Activated naive CD8-positive, alpha-beta T cell treated with anti-CD3 and anti-CD28 coated beads for 36 hours (primary cell): ENCODE measurements around the gene FAM83F. TPM values are rescaled to one million over a fixed set of nuclear protein-coding genes. Genes with fewer than 3 reads are reported as not detected.
"Not testable (repeated sequence)": the region's sequence is repeated elsewhere in the genome, so short reads cannot be mapped to it uniquely, and the experiment has no call there.

Experiments
- DNase-seq: peaks from one replicate; pipeline ENCODE4 v3.0.0; 2021
- H3K27ac Mint-ChIP-seq: one replicate; pipeline ENCODE4 v1.8.0; 2022; ENCODE audit warnings: mild to moderate bottlenecking, moderate library complexity, mixed read lengths
- H3K27me3 Mint-ChIP-seq: one replicate; pipeline ENCODE4 v1.8.0; 2022; ENCODE audit warnings: mild to moderate bottlenecking, mixed read lengths
- H3K36me3 Mint-ChIP-seq: one replicate; pipeline ENCODE4 v1.8.0; 2021; ENCODE audit warnings: mild to moderate bottlenecking, mixed read lengths
- H3K4me1 Mint-ChIP-seq: one replicate; pipeline ENCODE4 v1.8.0; 2021; ENCODE audit warnings: mixed read lengths
- H3K4me3 Mint-ChIP-seq: one replicate; pipeline ENCODE4 v1.8.0; 2022; ENCODE audit warnings: mild to moderate bottlenecking, moderate library complexity, mixed read lengths
- H3K9me3 Mint-ChIP-seq: one replicate; pipeline ENCODE4 v1.8.0; 2022; ENCODE audit warnings: mixed read lengths
- total RNA-seq, 2 experiments: library from RNA; stranded (reverse); gene quantifications; one replicate each; pipeline ENCODE4 v1.2.3, GENCODE V29; 2021

The FAM83F gene
- 1 to 10 TPM; 3.4 to 3.6 TPM for total RNA-seq

DNA sequence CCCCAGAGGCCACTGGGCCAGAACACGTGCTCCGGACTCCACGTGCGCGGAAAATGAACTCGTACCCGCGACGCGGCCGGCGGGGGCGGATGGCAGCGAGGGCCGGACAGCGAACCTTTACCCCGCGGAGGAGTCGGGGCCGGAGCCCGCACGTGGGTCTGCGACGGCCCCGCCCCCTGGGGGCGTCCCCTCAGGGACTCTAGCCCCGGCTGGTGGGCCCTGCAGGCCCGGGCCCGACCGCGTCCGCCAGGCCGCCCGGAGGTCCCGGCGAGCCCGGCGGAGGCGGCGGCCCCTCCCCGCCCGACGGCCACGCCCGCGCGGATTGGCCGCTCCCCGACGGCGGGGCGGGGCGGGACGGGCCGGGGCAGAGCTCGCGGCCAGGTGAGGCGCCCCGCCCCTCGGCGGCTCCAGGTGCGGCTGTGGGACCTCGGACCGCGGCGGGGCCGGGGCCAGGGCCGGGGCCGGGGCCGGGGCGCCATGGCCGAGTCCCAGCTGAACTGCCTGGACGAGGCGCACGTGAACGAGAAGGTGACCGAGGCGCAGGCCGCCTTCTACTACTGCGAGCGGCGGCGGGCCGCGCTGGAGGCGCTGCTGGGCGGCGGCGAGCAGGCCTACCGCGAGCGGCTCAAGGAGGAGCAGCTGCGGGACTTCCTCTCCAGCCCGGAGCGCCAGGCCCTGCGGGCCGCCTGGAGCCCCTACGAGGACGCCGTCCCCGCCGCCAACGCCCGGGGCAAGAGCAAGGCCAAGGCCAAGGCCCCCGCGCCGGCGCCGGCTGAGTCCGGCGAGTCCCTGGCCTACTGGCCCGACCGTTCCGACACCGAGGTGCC lies at the start of gene FAM83F:
Gene FAM83F, plus strand, starts transcription at position 389 of the 827 bp plus-strand sequence. Its CDS starts 89 bp downstream, at position 478.
- Mint-ChIP-seq H3K36me3 (no peaks in the 10 kb centered on the region), H3K4me3 (peak within 1 kb of the TSS; percentile 35), H3K4me1 (peaks cover 13% of the 10 kb centered on the region), H3K27me3 (peaks cover 5% of the 10 kb centered on the region), H3K9me3 (no peaks in the 10 kb centered on the region), H3K27ac (peak within 1 kb of the TSS; percentile 84)
- peak; percentile 68 for DNase-seq

GRCh38 chr22:39946126-39946502 lies 48.6 kb upstream of the FAM83F start:
- Mint-ChIP-seq H3K9me3 (no peaks in the 10 kb centered on the region), H3K4me1 (peaks cover 100% of the 10 kb centered on the region), H3K36me3 (peaks cover 56% of the 10 kb centered on the region), H3K4me3 (no peak overlapping the region), H3K27ac (peak overlapping the region; percentile 95), H3K27me3 (no peaks in the 10 kb centered on the region)
- DNase-seq, result no peak

GRCh38 chr22:39946503-39947219 lies 48.1 kb upstream of the FAM83F start:
- Mint-ChIP-seq H3K9me3 (no peaks in the 10 kb centered on the region), H3K4me1 (peaks cover 100% of the 10 kb centered on the region), H3K27me3 (no peaks in the 10 kb centered on the region), H3K27ac (peak overlapping the region; percentile 95), H3K4me3 (peak overlapping the region; percentile 64), H3K36me3 (peaks cover 59% of the 10 kb centered on the region)
- no peak for DNase-seq

GRCh38 chr22:39947220-39948216 lies 47.2 kb upstream of the FAM83F start:
- Mint-ChIP-seq H3K4me3 (peak overlapping the region; percentile 64), H3K4me1 (peaks cover 99% of the 10 kb centered on the region), H3K36me3 (peaks cover 61% of the 10 kb centered on the region), H3K9me3 (no peaks in the 10 kb centered on the region), H3K27me3 (no peaks in the 10 kb centered on the region), H3K27ac (peak overlapping the region; percentile 95)
- DNase-seq, result no peak

DNA sequence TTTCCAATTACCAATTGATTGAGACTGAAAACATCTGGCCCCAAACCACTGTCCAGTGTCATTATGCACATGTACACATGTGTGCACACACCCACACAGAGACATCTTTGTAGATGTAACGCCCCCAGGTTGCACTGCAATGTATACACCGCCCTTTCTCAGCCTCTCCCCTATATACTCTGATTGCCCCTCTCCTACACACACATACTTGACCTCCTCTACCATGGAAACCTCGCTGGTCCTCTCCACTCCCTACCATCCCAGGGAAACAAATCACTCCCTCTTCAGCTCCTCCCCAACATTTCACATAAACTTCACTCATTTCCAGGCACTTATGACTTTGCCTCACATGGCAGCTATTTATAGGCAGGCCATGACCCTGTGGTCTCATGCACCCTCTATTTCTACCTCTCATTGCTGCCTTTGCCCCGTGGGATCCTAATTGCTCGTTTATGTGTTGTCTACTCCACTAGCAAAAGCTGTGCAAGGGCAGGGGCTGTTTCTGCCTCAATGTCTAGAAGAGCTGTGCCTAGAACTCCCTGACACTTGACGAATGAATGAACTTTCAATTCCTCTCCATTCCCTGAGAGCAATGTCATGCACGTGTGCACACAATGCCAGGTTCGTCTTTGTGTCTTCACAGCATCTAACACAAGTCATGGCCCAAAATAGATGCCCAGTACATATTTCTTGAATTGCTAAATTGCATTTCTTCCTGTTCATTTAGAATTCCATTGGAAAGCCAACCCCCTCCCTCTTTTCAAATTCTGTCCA lies 44.6 kb upstream of the FAM83F start:
- H3K4me1 Mint-ChIP-seq, result peaks cover 95% of the 10 kb centered on the region
- no peak overlapping the region for H3K4me3 Mint-ChIP-seq
- DNase-seq, result no peak
- no peaks in the 10 kb centered on the region for H3K27me3 Mint-ChIP-seq
- peaks cover 74% of the 10 kb centered on the region for H3K36me3 Mint-ChIP-seq
- peak overlapping the region; percentile 88 for H3K27ac Mint-ChIP-seq
- no peaks in the 10 kb centered on the region for H3K9me3 Mint-ChIP-seq

- not testable (repeated sequence) for H3K27me3 Mint-ChIP-seq, DNase-seq, H3K9me3 Mint-ChIP-seq
- peak overlapping the region; percentile 88 for H3K27ac Mint-ChIP-seq
- H3K4me1 Mint-ChIP-seq, result peaks cover 88% of the 10 kb centered on the region
- H3K4me3 Mint-ChIP-seq, result peak overlapping the region; percentile 60
- H3K36me3 Mint-ChIP-seq, result peaks cover 78% of the 10 kb centered on the region
Measured at GRCh38 chr22:39951603-39952293, 43.0 kb upstream of the FAM83F start.

GRCh38 chr22:39952347-39952746 lies 42.4 kb upstream of the FAM83F start:
- Mint-ChIP-seq H3K4me3 (peak overlapping the region; percentile 60), H3K27me3 (no peaks in the 10 kb centered on the region), H3K36me3 (peaks cover 79% of the 10 kb centered on the region), H3K4me1 (peaks cover 88% of the 10 kb centered on the region), H3K27ac (peak overlapping the region; percentile 88), H3K9me3 (no peaks in the 10 kb centered on the region)
- no peak for DNase-seq

GRCh38 chr22:39953101-39953500 lies 41.7 kb upstream of the FAM83F start:
- H3K27me3 Mint-ChIP-seq, result no peaks in the 10 kb centered on the region
- no peak overlapping the region for H3K4me3 Mint-ChIP-seq
- H3K9me3 Mint-ChIP-seq, result no peaks in the 10 kb centered on the region
- peak overlapping the region; percentile 88 for H3K27ac Mint-ChIP-seq
- H3K36me3 Mint-ChIP-seq, result peaks cover 83% of the 10 kb centered on the region
- H3K4me1 Mint-ChIP-seq, result peaks cover 86% of the 10 kb centered on the region
- DNase-seq, result no peak

DNA sequence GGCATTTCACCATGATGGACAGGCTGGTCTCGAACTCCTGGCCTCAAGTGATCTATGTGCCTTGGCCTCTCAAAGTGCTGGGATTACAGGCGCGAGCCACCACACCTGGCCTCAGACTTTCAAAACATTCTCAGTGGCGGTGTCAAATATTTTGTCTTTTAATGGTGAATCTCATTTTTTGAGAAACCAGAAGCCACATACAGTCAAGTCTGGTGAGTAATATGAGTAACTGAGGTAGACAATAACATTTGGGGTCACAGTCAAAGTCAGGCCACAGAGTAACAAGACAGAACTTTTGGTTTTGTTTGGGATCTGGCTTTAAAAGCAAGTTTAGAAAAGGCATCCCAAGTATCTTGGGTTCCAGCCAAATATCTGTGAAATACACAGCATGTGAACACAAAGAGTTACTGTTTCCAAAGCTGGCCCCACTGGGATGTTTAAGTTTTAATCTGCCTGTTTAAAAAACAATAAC lies 40.1 kb upstream of the FAM83F start:
- no peak for DNase-seq
- Mint-ChIP-seq H3K27ac (peak overlapping the region; percentile 88), H3K4me1 (peaks cover 86% of the 10 kb centered on the region), H3K9me3 (no peaks in the 10 kb centered on the region), H3K27me3 (no peaks in the 10 kb centered on the region), H3K4me3 (no peak overlapping the region), H3K36me3 (peaks cover 86% of the 10 kb centered on the region)

DNA sequence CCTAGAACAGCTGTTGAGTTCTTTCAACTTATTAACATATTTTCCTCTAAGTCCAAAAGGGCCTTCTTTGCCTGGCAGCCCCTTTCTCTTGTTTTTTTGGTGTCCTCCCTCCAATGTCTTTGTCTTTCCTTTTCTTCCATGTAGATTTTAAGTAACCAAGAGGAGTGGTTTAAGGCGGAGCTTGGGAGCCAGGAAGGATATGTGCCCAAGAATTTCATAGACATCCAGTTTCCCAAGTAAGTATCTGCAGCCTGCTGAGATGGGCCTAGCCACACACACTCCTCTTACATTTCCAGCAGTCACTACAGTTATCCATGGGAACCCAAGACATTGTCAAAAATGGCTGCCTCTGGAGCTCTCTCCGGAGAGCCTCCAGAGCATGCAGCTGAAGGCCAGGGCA lies 39.1 kb upstream of the FAM83F start:
- Mint-ChIP-seq H3K4me1 (peaks cover 86% of the 10 kb centered on the region), H3K27ac (peak overlapping the region; percentile 66), H3K27me3 (no peaks in the 10 kb centered on the region), H3K4me3 (no peak overlapping the region), H3K9me3 (no peaks in the 10 kb centered on the region), H3K36me3 (peaks cover 86% of the 10 kb centered on the region)
- DNase-seq, result no peak

DNA sequence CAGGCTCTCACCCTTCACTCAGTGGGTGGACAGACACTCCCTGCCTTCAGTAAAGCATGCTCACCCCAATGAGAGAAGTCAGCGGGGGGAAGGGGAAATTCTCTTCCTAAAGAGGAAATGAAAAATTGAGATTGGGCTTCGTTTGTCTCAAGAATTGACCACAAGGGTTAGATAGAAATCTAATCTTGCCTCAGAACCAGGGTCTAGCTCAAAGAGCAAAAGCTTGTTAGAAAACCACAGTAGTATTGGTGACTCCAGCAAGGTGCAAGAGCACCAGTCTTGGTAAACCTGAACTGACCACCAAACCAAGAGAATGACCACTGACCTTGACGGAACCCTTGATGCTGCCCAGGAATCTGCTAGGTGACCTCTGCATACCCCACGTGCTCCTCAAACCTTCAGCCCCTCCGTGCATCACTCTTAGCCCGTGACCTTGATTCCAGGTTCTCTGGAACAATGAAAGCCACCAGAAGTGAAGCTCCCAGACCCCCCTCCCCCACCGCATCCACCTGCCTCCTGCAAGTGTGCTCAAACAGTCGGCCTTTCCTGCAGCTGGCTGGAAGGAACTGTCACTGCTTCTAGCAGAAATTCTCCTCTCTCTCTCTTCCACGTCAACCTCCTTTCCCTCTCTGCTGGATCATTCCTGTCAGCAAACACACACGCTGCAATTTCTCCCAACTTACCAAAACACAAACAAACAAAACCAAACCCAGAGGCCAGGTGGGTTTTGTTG lies 37.7 kb upstream of the FAM83F start:
- Mint-ChIP-seq H3K4me3 (no peak overlapping the region), H3K36me3 (peaks cover 86% of the 10 kb centered on the region), H3K4me1 (peaks cover 85% of the 10 kb centered on the region), H3K27me3 (no peaks in the 10 kb centered on the region), H3K27ac (peak overlapping the region; percentile 55), H3K9me3 (peaks cover 3% of the 10 kb centered on the region)
- no peak for DNase-seq

- Mint-ChIP-seq H3K4me3 (peak overlapping the region; percentile 52), H3K36me3 (peaks cover 80% of the 10 kb centered on the region), H3K27ac (peak overlapping the region; percentile 81), H3K4me1 (peaks cover 83% of the 10 kb centered on the region), H3K27me3 (no peaks in the 10 kb centered on the region), H3K9me3 (peaks cover 3% of the 10 kb centered on the region)
- DNase-seq, result no peak
Measured at GRCh38 chr22:39958009-39958711, 36.6 kb upstream of the FAM83F start.
